ENCODE measurements around the gene HOXC11.

DNA sequence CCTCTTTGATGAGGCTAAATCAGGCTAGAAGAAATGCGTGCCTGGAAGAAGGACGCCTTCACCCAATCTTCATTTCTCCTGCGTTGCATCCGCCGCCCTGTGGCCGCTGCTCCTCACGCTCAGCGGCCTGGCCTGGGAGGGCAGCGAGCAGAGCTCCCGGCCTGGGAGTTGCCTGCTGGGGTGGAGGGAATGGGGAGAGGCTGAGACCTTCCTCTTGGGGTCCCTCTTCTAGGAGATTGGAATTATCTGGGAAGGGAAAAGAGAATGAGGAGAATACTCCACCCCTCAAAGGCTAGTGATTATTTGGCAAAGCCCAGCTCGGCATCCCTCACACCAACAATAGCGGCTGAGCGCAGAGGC lies 20.6 kb upstream of the HOXC11 start:
- TF ChIP-seq POLR2A (IDR thresholded peaks at IDR 0.05; ENCODE audit: low read length), result no peak
- TF ChIP-seq GATA1 (IDR thresholded peaks at IDR 0.05; ENCODE audit: low read depth, low read length), result no peak

Measured in erythroblast (primary cell).